ENCODE results near the gene CYP1A1.

- TF ChIP-seq CTCF (conservative IDR thresholded peaks at IDR 0.05; ENCODE audit: low read depth in 2 of 2) (no peak), JUNB (IDR thresholded peaks at IDR 0.05; ENCODE audit: unreplicated experiment) (no peak), EZH2phosphoT487 (IDR thresholded peaks at IDR 0.05; ENCODE audit: unreplicated experiment) (no peak), POLR2AphosphoS5 (IDR thresholded peaks at IDR 0.05; ENCODE audit: low read depth) (no peak), EZH2 (IDR thresholded peaks at IDR 0.05; ENCODE audit: low read depth, unreplicated experiment) (no peak), CREB1 (CRISPR knock-in tag; IDR thresholded peaks at IDR 0.05; ENCODE audit: low read depth) (no peak), REST (IDR thresholded peaks at IDR 0.05; ENCODE audit: unreplicated experiment) (no peak), ETS1 (IDR thresholded peaks at IDR 0.05) (no peak), STAT1 (IDR thresholded peaks at IDR 0.05; ENCODE audit: unreplicated experiment) (no peak), ZNF114 (CRISPR knock-in tag; IDR thresholded peaks at IDR 0.05) (no peak), ZNF331 (CRISPR knock-in tag; IDR thresholded peaks at IDR 0.05; ENCODE audit: low read depth) (no peak), ZNF462 (CRISPR knock-in tag; IDR thresholded peaks at IDR 0.05) (no peak)
Observed at GRCh38 chr15:74727727-74728126, 2.4 kb upstream of the CYP1A1 start.

All from GM23338 (cell line).